GM21528 (cell line): ENCODE data around the gene NEGR1.

Source experiments
- ATAC-seq: cut with Tn5 transposase; IDR thresholded peaks from one replicate; pipeline ENCODE4 v1.9.1; 2021; ENCODE audit warnings: mild to moderate bottlenecking, moderate library complexity; ENCODE audit not compliant: unreplicated experiment, low FRiP score

Gene NEGR1

GRCh38 chr1:71428029-71428428 lies 854.3 kb downstream of the NEGR1 start:
- no peak for ATAC-seq

GRCh38 chr1:71427066-71427465 lies 855.3 kb downstream of the NEGR1 start:
- no peak for ATAC-seq

GRCh38 chr1:71424536-71424935 lies 857.8 kb downstream of the NEGR1 start:
- no peak for ATAC-seq

- ATAC-seq, result no peak
Measured at GRCh38 chr1:71422221-71422620, 860.1 kb downstream of the NEGR1 start.

- no peak for ATAC-seq
Measured at GRCh38 chr1:71417421-71417820, 864.9 kb downstream of the NEGR1 start.

GRCh38 chr1:71414179-71414578 lies 868.2 kb downstream of the NEGR1 start:
- ATAC-seq, result no peak

GRCh38 chr1:71413441-71414175 lies 868.7 kb downstream of the NEGR1 start:
- ATAC-seq, result no peak

- no peak for ATAC-seq
Measured at GRCh38 chr1:71400050-71400449, 882.3 kb downstream of the NEGR1 start.

- no peak for ATAC-seq
Measured at GRCh38 chr1:71399594-71399993, 882.7 kb downstream of the NEGR1 start.

- ATAC-seq, result no peak
Measured at GRCh38 chr1:71393301-71393700, 889.0 kb downstream of the NEGR1 start.

- ATAC-seq, result no peak
Measured at GRCh38 chr1:71390518-71390917, 891.8 kb downstream of the NEGR1 start.

- ATAC-seq, result no peak
Measured at GRCh38 chr1:71377886-71378285, 904.5 kb downstream of the NEGR1 start.

- ATAC-seq, result no peak
Measured at GRCh38 chr1:71372496-71372895, 909.8 kb downstream of the NEGR1 start.

GRCh38 chr1:71371581-71371980 lies 910.8 kb downstream of the NEGR1 start:
- no peak for ATAC-seq

- ATAC-seq, result no peak
Measured at GRCh38 chr1:71364236-71364635, 918.1 kb downstream of the NEGR1 start.

- ATAC-seq, result no peak
Measured at GRCh38 chr1:71362691-71363090, 919.6 kb downstream of the NEGR1 start.

- ATAC-seq, result no peak
Measured at GRCh38 chr1:71362076-71362475, 920.3 kb downstream of the NEGR1 start.

- ATAC-seq, result no peak
Measured at GRCh38 chr1:71357708-71358107, 924.6 kb downstream of the NEGR1 start.

- ATAC-seq, result no peak
Measured at GRCh38 chr1:71351438-71351837, 930.9 kb downstream of the NEGR1 start.

- no peak for ATAC-seq
Measured at GRCh38 chr1:71350805-71351204, 931.5 kb downstream of the NEGR1 start.

- ATAC-seq, result no peak
Measured at GRCh38 chr1:71350330-71350729, 932.0 kb downstream of the NEGR1 start.
